GM18868 (cell line): ENCODE data around the gene VSTM2L.
"Not testable (repeated sequence)": the region's sequence is repeated elsewhere in the genome, so short reads cannot be mapped to it uniquely, and the experiment has no call there.

Experiments used
- ATAC-seq: cut with Tn5 transposase; IDR thresholded peaks from one replicate; pipeline ENCODE4 v1.9.1; 2021; ENCODE audit warnings: mild to moderate bottlenecking, moderate library complexity; ENCODE audit not compliant: unreplicated experiment

The VSTM2L gene, protein sequence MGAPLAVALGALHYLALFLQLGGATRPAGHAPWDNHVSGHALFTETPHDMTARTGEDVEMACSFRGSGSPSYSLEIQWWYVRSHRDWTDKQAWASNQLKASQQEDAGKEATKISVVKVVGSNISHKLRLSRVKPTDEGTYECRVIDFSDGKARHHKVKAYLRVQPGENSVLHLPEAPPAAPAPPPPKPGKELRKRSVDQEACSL

DNA sequence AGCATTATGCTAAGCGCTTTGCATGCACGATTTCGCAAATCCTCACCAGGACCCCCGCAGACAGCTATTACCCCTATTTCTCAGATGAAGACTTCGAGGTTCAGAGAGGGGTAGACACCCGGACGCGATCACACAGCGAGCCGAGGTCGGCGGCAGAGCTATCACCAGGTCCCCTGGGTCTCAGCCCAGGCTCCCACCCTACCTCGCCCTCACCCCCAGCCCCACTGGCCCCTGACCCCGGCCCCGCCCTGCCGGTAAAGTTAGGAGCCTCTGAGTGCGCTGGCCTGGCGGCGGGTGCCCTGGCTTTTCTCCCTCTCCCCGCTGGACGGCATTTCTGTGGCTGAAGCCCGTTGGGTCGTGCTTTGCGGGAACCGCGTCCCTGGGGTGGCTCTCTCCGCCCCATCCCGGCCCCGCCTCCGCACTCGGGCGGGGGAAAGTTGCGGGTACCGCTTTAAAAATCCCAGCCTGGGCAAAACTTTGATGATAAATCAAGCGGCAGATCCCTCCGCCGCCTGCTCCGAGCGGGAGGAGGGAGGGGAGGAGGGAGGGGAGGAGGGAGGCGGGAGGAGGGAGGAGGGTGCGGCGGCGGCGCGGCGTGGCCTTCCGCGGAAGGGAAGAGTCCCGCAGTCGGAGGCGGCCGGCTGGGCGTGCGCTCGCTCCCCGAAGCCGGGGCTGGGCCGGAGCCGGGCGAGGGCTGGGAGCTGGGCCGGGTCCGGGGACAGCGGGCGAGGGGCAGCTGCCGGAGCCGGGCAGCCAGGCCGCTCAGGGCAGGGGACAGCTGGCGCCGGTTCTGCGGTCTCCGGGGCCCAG, at the start of gene VSTM2L:
Gene VSTM2L (plus strand): TSS at position 624 of the 810 bp plus-strand sequence. CDS start 224 bp downstream, outside the sequence.
- ATAC-seq, result no peak

DNA sequence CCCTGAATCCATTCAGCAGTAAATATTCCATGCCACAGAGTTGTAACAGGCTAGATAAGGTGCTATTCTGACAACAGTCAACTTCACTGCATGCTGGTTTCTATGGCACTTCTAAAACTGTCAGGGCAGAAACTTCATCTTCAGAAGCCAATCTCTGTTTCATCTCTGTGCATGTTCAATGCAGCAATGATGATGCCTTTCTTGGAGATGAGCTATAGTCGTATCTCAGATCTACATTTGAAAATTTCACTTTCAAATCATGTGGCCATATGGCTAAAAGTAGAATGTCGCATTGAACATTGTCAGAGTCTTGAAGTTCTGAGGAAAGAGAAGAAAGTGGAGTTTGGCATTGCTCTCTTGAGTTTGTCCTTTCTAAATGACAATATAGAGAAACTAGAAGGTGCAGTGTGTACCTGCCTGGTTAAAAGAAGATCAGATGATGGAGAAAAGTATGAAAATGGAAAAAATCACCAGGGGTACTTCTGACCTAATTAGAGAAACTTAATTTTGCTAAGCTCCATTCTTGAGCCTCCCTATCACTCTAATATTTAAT, 49.0 kb upstream of the VSTM2L start:
- ATAC-seq, result peak; percentile 54

DNA sequence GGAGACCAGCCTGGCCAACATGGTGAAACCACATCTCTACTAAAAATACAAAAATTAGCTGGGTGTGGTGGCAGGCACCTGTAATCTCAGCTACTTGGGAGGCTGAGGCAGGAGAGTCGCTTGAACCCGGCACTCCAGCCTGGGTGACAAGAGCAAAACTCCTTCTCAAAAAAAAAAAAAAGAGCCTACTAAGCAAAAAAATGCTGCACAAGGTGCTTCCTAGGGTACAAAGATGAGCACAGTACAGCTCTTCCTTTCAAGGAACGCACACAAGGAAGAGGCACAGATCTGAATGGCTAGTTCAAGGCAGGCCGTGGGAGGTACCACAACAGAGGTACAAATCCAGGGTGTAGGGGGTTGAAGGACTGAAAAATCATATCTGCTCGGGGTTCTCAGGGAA, 46.9 kb upstream of the VSTM2L start:
- not testable (repeated sequence) for ATAC-seq

DNA sequence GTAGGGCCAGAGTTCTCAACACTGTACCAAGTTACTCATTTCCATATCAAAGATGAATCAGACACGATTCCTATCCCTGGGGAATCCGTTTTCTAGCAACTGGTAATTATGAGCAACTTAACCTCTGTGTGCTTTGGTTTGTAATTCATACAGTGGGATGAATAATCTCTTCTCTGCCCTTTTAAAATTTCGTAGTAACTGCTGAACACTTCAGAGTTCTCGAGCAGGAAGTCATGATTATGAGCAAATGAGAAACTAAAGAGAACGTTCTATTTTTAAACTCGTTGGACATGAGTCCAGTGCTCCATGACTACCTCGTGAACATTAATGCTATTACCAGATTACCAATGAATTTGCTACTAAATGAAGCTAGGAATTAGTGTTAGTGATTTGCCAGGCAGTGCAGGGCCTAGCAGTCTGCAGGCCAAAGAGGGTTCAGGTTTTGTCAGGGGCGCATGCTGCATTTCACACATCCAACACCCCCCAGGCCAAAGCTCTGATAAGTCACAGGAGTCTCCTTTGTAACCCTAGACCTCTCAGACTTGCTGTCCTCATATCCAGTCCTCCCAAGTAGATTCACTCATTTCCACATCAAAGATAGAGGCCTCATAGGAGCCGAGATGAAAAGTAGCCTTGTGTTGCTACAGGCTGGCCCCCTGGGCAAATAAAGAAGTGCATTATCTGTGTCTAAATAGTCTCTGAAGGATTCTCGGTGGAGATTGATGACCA, 45.8 kb upstream of the VSTM2L start:
- ATAC-seq, result no peak

DNA sequence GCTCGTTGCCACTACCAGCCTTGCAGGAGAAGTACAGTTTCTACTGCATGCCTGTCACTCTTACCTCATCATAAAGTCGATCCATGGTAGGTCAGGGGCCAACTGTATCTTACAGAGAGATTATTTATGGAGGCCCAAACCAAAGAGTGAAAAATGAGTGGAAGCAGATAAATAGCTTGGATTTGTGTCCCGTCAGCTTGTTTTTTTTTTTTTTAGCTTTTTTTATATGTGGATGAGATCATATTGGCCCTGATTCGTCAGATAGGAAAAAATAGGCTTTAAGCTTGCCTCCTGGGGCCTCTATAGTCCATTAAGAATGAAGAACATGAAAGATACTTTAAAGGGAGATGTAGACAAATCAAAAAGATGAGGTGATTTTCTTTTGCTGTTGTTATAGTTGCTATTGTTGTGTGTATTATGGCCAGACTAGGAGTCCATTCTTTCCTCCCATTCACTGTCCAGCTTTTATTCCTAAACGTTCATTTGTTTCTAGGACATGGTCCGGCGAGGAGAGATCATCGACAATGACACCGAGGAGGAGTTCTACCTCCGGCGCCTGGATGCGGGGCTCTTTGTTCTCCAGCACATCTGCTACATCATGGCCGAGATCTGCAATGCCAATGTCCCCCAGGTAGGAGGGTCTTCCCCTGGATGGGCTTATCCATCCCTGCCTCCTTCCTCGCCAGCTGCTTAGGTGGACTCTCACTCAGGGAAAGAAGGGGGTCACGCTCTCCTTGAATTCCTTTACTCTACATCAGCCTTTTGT, 43.3 kb upstream of the VSTM2L start:
- ATAC-seq, result no peak

DNA sequence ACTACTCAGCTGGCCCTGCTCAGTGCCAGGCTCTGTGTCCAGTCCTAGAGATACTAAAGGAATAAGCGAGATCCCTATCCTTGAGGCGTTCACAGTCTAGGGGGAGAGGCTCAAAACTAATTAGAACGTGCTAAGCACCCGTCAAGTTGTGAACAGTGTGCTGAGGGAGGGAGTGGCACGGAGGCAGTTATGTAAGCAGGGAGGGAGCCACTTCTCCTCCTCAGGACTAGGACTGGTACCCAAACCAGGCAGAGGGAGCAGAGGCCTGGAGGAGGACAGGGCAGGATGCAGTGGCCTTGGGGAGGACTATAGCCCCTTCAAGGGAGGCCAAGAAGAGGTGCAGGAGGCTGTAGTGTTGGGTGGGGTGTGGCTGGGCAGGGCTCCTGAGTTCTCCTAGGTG, 39.6 kb upstream of the VSTM2L start:
- no peak for ATAC-seq

DNA sequence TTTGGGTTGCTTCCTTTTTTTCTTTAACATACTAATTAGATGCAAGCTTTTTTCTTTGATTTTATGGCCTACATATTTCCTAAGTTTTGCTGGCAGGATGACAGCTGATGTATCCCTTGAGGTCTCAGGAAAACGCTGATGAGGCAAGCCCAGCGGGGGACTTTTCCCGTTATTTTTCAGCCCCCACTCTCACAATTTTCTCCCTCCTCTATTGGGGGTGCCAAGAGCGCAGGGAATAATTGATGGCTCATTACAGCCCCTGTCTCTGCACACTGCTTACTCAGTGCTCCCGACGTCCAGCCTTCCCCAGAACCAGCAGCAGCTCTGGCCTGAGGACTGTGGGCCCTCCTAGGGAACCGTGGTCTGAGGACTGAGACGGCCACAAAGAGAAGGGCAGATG, 38.6 kb upstream of the VSTM2L start:
- no peak for ATAC-seq

DNA sequence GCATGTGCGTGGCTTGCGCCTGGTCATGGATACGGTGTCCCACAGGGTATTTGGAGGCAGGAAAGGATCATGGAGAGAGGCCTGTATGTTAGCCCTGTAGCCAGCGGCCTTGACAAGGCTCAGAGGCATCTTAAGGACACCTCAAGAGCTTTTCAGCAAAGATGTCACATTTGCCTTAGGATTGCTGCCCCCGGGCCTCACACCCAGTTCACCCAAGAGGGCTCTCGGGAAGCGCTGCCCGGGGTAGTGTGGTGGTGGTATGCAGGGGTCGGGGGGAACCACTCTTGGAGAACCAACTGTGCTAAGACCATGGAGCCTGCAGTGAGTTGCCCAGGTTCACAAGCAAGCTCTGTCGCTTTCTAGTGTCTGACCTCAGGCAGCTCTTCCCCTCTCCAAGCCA, 36.9 kb upstream of the VSTM2L start:
- no peak for ATAC-seq

DNA sequence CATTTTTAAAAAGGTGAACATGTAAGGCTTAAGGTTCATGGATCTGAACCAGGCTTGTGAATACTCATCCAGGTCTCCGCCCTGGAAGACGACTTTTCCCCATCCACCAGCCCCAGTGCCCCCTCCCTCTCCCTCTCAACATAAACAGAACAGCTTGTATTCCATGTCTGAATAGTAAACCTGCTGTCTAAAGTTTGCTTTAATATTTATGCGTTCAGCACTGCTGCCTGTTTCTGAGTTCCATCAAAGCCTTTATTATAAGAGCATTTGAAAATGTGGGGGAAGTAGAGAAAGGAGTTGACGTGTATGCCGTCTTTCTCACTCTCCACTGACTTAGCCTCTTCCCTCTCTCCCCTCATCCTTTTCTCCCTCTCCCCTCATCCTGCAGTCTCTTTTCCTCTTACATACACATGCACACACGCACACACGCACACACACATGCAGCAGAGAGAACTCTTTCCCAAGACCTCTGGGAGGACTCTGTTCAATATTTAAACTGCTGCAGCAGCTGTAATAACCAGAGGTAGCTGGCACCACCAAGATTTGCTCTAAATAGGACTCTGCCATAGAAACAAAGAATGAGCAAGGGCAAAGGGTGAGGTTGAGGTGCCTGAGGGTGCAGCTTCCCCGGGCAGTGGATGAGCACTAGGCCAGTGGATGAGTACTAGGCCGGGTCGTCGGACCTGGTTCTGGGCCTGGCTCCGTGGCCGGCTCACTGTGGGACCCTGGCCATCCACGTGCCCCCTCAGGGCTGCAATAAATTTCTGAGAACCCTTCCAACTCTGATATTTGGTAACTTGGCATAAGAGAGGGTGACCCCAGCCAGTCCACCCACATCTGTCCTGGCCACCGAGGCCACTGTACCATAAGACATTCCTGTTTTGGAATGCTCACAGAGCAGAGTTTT, 35.4 kb upstream of the VSTM2L start:
- ATAC-seq, result no peak

DNA sequence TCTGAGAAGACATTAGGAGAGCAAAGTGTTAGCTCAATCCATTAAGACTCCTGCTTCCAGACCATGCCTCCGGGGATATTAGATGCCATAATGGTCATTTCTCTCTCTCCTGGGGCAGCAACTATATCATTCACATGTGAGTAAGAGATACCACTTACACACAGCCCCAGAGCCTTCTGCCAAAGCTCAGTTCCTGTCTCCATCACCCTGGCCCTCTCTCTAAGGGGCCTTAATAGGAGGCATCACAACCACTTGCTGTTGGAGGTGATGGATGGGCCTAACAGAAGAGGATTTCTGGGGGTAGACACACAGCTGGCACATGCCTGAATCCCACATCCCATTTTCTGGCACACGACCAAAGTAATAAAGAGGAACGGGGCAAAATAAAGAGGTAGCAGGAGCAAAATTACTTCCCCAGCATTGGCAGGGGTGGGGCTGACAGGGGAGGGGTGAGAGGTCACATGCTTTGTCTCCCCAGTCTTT, 34.0 kb upstream of the VSTM2L start:
- ATAC-seq, result no peak

DNA sequence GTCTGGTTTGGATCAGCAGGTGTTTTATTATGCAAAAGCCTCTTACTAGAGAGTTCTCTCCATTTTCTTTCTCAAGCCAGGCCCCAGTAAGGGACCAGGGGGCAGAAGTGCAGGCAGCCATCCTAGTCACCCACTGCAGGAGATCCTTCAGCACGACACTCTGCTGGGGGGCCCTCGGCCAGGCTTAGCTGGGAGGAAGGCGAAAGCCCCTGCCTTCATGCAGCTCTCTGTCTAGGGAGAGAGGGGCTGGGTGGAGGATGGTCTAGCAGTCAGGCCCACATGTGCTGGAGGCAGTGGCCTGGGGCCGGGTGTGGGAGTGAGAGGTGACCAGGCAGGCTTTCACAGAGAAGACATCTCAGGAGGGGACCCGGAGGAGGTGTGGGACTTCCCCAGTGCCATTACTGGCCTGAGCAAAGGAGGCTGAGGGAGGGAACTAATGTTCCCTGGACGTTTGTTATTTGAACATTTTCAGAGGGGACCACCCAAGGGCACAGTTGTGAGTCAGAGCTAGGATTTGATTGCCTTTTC, 33.5 kb upstream of the VSTM2L start:
- ATAC-seq, result no peak

DNA sequence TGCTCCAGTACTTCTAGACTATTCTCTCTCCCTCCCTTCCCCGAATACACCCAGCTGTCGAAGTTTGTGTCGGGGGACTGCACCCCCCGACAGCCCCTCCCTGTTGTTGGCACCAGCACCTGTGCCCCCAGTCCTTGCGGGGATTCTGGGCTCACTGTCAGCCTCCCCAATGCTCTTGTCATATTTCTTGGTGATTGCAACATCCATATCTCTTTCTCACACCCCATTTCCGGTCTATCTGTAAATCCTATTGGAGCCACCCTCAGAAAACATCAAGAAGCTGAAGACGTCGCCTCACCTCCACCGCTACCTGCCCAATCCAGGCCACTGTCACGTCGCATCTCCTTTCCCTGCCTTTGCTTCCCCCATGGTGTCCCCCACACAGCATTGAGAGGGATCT, 32.6 kb upstream of the VSTM2L start:
- ATAC-seq, result no peak

DNA sequence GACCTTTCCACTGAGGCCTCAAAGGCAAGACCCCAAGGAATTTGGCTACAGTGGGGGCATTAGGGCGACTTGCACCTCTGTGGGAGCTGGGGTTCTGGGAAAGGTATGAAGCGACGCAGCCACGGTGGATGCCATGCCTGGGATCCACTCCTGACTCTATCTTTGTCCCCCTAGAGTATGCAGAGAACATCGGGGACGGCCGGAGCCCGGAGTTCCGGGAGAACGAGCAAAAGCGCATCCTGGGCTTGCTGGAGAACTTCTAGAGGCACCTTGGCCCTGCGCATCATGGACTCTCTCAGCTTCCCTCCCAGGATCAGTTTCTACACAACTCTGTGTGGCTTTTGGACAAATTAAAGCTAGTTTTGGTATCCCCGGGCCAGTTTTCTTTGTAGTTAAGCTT, 31.2 kb upstream of the VSTM2L start:
- ATAC-seq, result no peak

DNA sequence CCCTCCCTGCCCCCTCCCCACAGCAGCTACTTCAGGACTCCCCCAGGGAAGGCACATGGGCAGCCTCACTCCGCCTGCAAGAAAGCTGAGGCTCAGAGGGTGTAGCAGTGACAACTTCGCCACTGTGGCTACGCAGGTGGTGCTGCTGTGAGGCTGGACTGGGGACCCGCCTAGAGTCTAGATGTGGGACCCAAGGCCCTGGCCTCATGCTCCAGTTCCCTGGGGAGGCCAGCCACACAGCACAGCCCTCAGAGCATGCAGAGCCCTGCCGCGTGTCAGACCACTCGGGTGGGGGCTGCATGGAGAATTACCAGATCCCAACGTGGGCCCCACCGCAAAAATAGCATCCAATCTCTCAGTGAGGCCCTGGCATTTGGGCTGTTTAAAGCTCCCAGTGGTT, 30.8 kb upstream of the VSTM2L start:
- no peak for ATAC-seq

DNA sequence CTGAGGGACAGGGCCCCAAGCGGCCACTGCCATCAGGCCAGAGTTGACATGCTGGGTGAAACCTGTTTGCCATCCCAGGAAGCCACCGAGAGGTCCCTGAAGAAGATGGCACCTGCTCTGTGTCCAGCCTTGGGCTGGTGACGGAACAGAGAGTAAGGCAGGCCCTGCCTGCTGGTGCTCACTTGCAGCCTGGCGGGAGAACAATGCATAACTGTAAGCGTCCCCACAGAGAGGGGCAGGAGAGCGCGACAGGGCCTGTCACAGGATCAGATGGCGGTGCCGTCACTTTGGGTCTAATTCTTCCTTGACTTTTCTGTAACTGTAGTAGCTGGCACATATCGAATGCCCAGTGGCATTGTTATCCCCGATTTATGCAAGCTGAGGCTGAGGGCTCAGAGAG, 29.0 kb upstream of the VSTM2L start:
- ATAC-seq, result no peak

DNA sequence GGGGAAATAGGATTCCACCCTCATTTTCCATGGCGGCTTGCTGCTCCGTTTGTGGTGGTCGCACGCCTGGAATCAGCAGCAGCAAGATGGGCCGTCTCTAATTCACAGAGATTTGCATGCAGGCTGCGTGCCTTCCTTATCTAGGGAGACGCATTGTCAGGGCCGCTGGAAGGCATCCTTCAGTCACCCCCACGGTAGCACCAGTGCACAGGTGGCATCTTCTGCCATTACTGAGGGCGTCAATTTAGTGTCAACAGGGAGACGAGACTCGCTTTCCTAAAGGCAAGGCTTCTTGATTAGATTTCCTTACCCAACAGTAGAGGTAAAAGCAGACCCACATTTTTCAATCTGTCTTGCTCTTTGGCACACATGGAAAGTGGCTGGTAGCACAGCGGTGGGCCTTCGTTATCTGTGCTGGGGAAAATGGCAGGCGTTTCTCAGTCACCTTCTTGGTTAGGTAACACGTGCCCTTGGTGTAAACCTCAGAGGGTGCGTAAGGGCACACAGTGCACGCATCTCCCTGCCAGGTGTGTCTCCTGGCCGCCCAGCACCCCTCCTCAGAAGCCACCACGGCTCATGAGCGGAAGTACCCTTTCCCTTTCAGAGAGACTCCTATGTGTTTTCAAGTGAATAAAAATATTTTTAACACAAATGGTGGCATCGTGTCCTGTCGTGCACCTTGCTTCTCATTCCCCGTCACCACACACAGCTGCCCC, 27.3 kb upstream of the VSTM2L start:
- no peak for ATAC-seq

DNA sequence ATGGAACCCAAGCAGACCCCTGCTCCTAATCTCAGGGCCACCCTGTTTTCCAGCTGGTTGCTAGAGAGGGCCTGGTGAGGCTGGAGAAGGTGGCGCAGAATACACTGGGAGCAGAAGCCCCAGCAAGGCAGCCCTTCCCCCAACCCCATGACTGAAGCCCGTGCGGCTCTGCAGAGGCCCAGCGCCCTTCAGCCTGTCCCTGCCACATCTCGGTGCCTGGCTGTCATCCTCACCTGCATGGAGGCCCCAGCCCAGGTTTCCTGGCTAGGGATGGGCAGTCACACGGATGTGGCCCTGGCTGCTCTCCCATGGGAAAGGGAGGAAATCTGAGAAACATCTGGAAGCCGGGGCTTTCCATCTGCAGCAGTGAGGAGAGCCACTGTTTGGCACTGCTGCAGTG, 26.1 kb upstream of the VSTM2L start:
- ATAC-seq, result no peak

DNA sequence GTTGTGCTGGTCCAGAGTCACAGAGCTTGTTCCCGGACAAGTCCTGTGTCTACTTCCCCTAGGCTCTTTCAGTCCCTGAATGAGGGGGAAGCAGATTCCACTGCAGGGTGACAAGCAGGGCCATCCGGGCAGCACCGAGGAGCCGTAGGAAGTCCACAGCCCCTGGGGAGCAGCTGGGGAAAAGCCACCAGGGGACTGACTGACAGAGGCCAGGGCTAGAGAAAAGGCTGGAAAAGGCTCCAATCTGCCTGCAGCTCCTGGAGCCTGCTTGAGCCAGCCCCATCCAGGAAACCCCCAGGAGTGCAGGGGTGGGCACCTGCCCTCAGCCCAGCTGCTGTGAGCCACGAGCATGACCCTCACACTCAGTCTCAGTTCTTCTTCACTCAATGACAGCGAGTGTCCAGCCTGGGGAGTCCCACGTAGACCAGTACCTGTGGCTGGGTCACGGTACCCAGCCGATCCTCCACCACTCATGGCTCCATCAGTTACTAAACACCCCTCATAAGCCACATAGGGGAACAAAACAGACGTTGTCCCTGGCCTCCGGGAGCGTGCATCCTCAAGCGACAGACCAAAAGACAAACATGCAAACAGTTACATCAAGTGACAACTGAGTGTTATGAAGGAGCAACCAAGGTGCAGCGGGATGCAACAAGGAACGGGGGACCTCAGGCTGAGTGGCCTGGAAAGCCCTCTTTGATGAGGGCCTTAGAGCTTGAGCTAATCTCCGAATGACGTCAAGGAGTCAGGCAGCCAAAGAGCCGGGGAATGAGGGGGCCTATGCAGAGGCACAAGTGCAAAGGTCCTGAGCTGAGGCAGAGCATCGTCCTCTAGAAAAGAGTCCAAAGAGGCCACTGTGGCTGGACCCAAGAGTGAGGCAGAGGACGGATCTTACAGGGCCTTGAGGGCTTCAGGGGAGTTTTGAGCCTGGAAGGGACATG, 24.8 kb upstream of the VSTM2L start:
- no peak for ATAC-seq
